Stimulated activated CD8-positive, alpha-beta memory T cell treated with anti-CD3 and anti-CD28 coated beads, Interleukin-4, amount 100 ng/mL, for 1 hour (primary cell): Measurements from ENCODE around the gene CCDC192.
"Not testable (repeated sequence)": the region's sequence is repeated elsewhere in the genome, so short reads cannot be mapped to it uniquely, and the experiment has no call there.

Experiments
- DNase-seq, 2 donors: peaks; one replicate each; pipeline ENCODE4 v3.0.0-alpha.2; 2020; ENCODE audit warnings: low read depth in 2 of 2, low spot score in 1 of 2

The CCDC192 gene

GRCh38 chr5:127839496-127840197 lies 136.5 kb downstream of the CCDC192 start:
- DNase-seq, result no peak

- DNase-seq, result no peak
Measured at GRCh38 chr5:127840198-127840524, 137.0 kb downstream of the CCDC192 start.

- no peak for DNase-seq
Measured at GRCh38 chr5:127840809-127841208, 137.6 kb downstream of the CCDC192 start.

GRCh38 chr5:127844581-127845021 lies 141.4 kb downstream of the CCDC192 start:
- no peak for DNase-seq

GRCh38 chr5:127846884-127847283 lies 143.7 kb downstream of the CCDC192 start:
- no peak for DNase-seq

GRCh38 chr5:127847641-127848040 lies 144.4 kb downstream of the CCDC192 start:
- not testable (repeated sequence) for DNase-seq

GRCh38 chr5:127848098-127848497 lies 144.9 kb downstream of the CCDC192 start:
- DNase-seq, result no peak

GRCh38 chr5:127849408-127849807 lies 146.2 kb downstream of the CCDC192 start:
- DNase-seq, result no peak

- no peak for DNase-seq
Measured at GRCh38 chr5:127849891-127850290, 146.7 kb downstream of the CCDC192 start.

- DNase-seq, result no peak
Measured at GRCh38 chr5:127851964-127852363, 148.8 kb downstream of the CCDC192 start.

GRCh38 chr5:127854520-127854919 lies 151.3 kb downstream of the CCDC192 start:
- DNase-seq, result no peak

GRCh38 chr5:127856292-127856691 lies 153.1 kb downstream of the CCDC192 start:
- no peak for DNase-seq

- no peak for DNase-seq
Measured at GRCh38 chr5:127858116-127858784, 155.1 kb downstream of the CCDC192 start.

- no peak for DNase-seq
Measured at GRCh38 chr5:127860291-127860690, 157.1 kb downstream of the CCDC192 start.

GRCh38 chr5:127863161-127863560 lies 160.0 kb downstream of the CCDC192 start:
- DNase-seq, result no peak

GRCh38 chr5:127863610-127864395 lies 160.6 kb downstream of the CCDC192 start:
- no peak for DNase-seq

GRCh38 chr5:127864511-127864910 lies 161.3 kb downstream of the CCDC192 start:
- no peak for DNase-seq

- DNase-seq, result no peak
Measured at GRCh38 chr5:127865273-127865672, 162.1 kb downstream of the CCDC192 start.

- no peak for DNase-seq
Measured at GRCh38 chr5:127867022-127867783, 164.0 kb downstream of the CCDC192 start.

- no peak for DNase-seq
Measured at GRCh38 chr5:127870914-127871313, 167.7 kb downstream of the CCDC192 start.

- no peak for DNase-seq
Measured at GRCh38 chr5:127871503-127872153, 168.4 kb downstream of the CCDC192 start.
